ENCODE data around the gene CLCN1. TPM values are rescaled to one million over a fixed set of nuclear protein-coding genes. Genes with fewer than 3 reads are reported as not detected.

CLCN1 gene
- total RNA-seq, 1 experiment from 2014 or later: 0.55 TPM

DNA sequence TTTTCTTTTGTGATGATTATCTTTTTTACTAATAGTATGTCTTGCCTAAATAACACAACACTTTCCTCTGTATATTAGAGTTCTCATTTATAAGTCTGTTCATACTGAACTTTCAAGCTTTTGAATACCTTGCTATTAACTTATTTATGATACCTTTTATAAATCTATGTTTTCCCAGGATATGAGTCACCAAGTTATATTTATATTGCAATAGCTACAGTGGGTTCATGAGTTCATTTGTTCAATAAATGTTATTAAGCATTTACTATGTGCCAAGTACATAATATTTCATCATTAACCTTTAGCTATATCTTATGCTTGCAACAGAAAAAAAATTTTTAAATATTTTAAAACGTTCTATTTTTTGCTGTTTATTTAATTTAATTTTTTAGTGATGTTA is 18.3 kb downstream of the CLCN1 start:
- peak; percentile 69 for DNase-seq
- Histone ChIP-seq H3K4me1 (ENCODE audit: insufficient read depth, low read length) (peaks cover 61% of the 10 kb centered on the region), H3K9me3 (ENCODE audit: low read length) (no peaks in the 10 kb centered on the region), H3K27me3 (ENCODE audit: low read length) (no peaks in the 10 kb centered on the region), H3K36me3 (ENCODE audit: low read depth, low read length) (no peaks in the 10 kb centered on the region), H3K9me2 (replicated peaks; ENCODE audit: low read length) (no peaks in the 10 kb centered on the region), H3K4me3 (ENCODE audit: low read length) (peak overlapping the region; percentile 36; the same call in 1 of the 2 replicates), H3K4me2 (ENCODE audit: low read length) (peak overlapping the region; percentile 76), H3K79me2 (ENCODE audit: low read length) (no peaks in the 10 kb centered on the region), H4K20me1 (ENCODE audit: low read length) (no peaks in the 10 kb centered on the region), H3K9ac (ENCODE audit: low read length) (peak overlapping the region; percentile 65), H3K27ac (ENCODE audit: low read length) (peak overlapping the region; percentile 96), H2AFZ (ENCODE audit: low read length) (no peak overlapping the region), H3F3A (ENCODE audit: low read length, unreplicated experiment) (peaks cover 8% of the 10 kb centered on the region)
- TF ChIP-seq, protein P1, sequence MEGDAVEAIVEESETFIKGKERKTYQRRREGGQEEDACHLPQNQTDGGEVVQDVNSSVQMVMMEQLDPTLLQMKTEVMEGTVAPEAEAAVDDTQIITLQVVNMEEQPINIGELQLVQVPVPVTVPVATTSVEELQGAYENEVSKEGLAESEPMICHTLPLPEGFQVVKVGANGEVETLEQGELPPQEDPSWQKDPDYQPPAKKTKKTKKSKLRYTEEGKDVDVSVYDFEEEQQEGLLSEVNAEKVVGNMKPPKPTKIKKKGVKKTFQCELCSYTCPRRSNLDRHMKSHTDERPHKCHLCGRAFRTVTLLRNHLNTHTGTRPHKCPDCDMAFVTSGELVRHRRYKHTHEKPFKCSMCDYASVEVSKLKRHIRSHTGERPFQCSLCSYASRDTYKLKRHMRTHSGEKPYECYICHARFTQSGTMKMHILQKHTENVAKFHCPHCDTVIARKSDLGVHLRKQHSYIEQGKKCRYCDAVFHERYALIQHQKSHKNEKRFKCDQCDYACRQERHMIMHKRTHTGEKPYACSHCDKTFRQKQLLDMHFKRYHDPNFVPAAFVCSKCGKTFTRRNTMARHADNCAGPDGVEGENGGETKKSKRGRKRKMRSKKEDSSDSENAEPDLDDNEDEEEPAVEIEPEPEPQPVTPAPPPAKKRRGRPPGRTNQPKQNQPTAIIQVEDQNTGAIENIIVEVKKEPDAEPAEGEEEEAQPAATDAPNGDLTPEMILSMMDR (conservative IDR thresholded peaks at IDR 0.05; ENCODE audit: low read depth, low read length): no peak
- TF ChIP-seq EZH2 (IDR thresholded peaks at IDR 0.05; ENCODE audit: low read length, unreplicated experiment) (no peak), EZH2phosphoT487 (IDR thresholded peaks at IDR 0.05; ENCODE audit: borderline replicate concordance, low read length) (no peak)
- no TSS peak for BruUV-seq (replicated peaks)
- intact Hi-C loops (cut with micrococcal nuclease): loop anchor here (1.0 kb wide), 2 partner anchors 9 to 46 kb away; no protein-coding TSS in a partner anchor
- peak; percentile 26 for ATAC-seq
- ChIA-PET POLR2A (ENCODE audit: unreplicated experiment) (interaction anchor here (0.6 to 1.2 kb wide), 6 partner anchors 22 to 47 kb away, joined by 3 to 11 read pairs (median 5); no protein-coding TSS in a partner anchor), CTCF (interaction anchor here (0.6 to 1.1 kb wide), 3 partner anchors 9 to 697 kb away, joined by 3 to 4 read pairs (median 4); no protein-coding TSS in a partner anchor)

DNA sequence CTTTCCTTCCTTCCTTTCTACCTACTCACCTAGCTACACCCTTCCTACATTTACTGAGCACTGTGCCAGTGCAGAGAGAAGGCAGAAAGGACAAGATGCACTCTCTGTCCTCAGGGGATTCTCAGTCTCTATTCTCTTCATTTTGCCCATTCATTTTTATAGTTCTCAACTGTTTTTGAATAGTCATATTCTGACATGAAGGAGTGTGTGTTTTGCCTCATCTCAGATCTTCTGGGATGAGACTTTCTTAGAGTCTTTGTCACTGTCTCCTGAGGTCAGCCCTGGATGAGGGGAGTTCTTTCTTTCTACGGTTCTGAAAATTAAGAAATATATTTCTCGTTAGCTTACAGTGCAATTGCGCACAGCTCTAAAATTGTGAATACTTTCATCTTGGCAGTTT is 21.3 kb downstream of the CLCN1 start:
- TSS peak; percentile 84 for BruUV-seq (replicated peaks)
- peak; percentile 76 for ATAC-seq
- H3K79me2 ChIP-seq (ENCODE audit: low read length): no peaks in the 10 kb centered on the region
- H3K9ac ChIP-seq (ENCODE audit: low read length): no peak overlapping the region
- TF ChIP-seq EZH2phosphoT487 (IDR thresholded peaks at IDR 0.05; ENCODE audit: borderline replicate concordance, low read length) (no peak), EZH2 (IDR thresholded peaks at IDR 0.05; ENCODE audit: low read length, unreplicated experiment) (no peak)
- TF ChIP-seq, protein P1 (conservative IDR thresholded peaks at IDR 0.05; ENCODE audit: low read depth, low read length): no peak
- H3K4me3 ChIP-seq (ENCODE audit: low read length): no peak overlapping the region; the same call in 1 of the 2 replicates
- H4K20me1 ChIP-seq (ENCODE audit: low read length): no peaks in the 10 kb centered on the region
- CTCF ChIA-PET: interaction anchor here (0.8 kb wide), 2 partner anchors 43 to 92 kb away, joined by 3 to 7 read pairs; no protein-coding TSS in a partner anchor
- peak overlapping the region; percentile 29; the same call in 1 of the 2 replicates for H2AFZ ChIP-seq (ENCODE audit: low read length)
- POLR2A ChIA-PET (ENCODE audit: unreplicated experiment): interaction anchor here (0.5 to 1.2 kb wide), 2 partner anchors 31 to 155 kb away, joined by 3 to 4 read pairs; no protein-coding TSS in a partner anchor
- peaks cover 41% of the 10 kb centered on the region for H3K4me1 ChIP-seq (ENCODE audit: insufficient read depth, low read length)
- intact Hi-C loops (cut with micrococcal nuclease): loop anchor here (1.0 kb wide), 1 partner anchor 24 kb away; no protein-coding TSS in a partner anchor
- peak overlapping the region; percentile 52 for H3K4me2 ChIP-seq (ENCODE audit: low read length)
- no peaks in the 10 kb centered on the region for H3K36me3 ChIP-seq (ENCODE audit: low read depth, low read length)
- no peaks in the 10 kb centered on the region for H3K9me3 ChIP-seq (ENCODE audit: low read length)
- no peaks in the 10 kb centered on the region for H3K27me3 ChIP-seq (ENCODE audit: low read length)
- H3K27ac ChIP-seq (ENCODE audit: low read length): peak overlapping the region; percentile 41
- H3K9me2 ChIP-seq (replicated peaks; ENCODE audit: low read length): no peaks in the 10 kb centered on the region
- no peaks in the 10 kb centered on the region for H3F3A ChIP-seq (ENCODE audit: low read length, unreplicated experiment)
- DNase-seq: no peak

DNA sequence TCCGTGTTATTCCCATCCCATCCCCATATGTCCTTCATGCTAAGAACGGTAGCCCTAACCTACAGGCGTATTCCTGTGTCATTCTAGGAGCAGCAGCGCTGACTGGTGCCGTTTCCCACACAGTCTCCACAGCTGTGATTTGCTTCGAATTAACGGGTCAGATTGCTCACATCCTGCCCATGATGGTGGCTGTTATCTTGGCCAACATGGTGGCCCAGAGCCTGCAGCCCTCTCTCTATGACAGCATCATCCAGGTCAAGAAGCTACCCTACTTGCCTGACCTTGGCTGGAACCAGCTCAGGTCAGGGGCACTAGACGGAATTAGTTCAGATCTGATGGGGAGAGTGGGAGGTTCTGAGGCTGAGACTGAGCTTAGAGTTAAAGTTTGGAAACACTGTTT is 25.9 kb downstream of the CLCN1 start:
- Histone ChIP-seq H3K27me3 (ENCODE audit: low read length) (no peaks in the 10 kb centered on the region), H3K4me3 (ENCODE audit: low read length) (no peak overlapping the region), H3K9me3 (ENCODE audit: low read length) (no peaks in the 10 kb centered on the region), H3K27ac (ENCODE audit: low read length) (no peak overlapping the region), H4K20me1 (ENCODE audit: low read length) (no peaks in the 10 kb centered on the region), H3K36me3 (ENCODE audit: low read depth, low read length) (no peaks in the 10 kb centered on the region), H3K4me1 (ENCODE audit: insufficient read depth, low read length) (peaks cover 7% of the 10 kb centered on the region), H3F3A (ENCODE audit: low read length, unreplicated experiment) (no peaks in the 10 kb centered on the region), H2AFZ (ENCODE audit: low read length) (no peak overlapping the region), H3K9ac (ENCODE audit: low read length) (no peak overlapping the region), H3K4me2 (ENCODE audit: low read length) (no peak overlapping the region), H3K79me2 (ENCODE audit: low read length) (no peaks in the 10 kb centered on the region), H3K9me2 (replicated peaks; ENCODE audit: low read length) (no peaks in the 10 kb centered on the region)
- ChIA-PET POLR2A (ENCODE audit: unreplicated experiment) (no interaction called here), CTCF (no interaction called here)
- ATAC-seq: no peak
- intact Hi-C loops (cut with micrococcal nuclease): no loop called here
- no TSS peak for BruUV-seq (replicated peaks)
- DNase-seq: no peak
- TF ChIP-seq EZH2 (IDR thresholded peaks at IDR 0.05; ENCODE audit: low read length, unreplicated experiment): no peak
- TF ChIP-seq EZH2phosphoT487 (IDR thresholded peaks at IDR 0.05; ENCODE audit: borderline replicate concordance, low read length): no peak
- TF ChIP-seq, protein P1 (conservative IDR thresholded peaks at IDR 0.05; ENCODE audit: low read depth, low read length): no peak
